Measurements from ENCODE around the gene BBS9.

DNA sequence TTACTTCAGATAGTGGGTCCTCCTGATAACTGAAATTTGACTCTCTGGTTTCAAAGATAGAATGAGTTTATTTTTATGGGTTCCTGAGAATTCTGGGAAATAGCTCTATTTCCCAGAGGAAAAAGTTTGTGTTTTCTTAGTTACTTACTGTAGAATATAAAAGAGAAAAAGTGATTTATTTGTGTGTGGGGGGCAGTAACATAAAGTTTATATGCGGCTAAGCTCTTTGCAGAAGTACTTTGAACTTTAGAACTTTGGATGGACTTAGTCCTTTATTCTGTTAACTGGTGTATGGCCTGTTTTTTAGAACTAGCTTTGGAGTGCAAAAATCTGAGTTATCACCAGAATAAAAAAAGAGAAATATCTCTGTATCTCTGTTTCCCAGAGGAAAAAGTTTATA lies 157.1 kb downstream of the BBS9 start:
- no peak for TF ChIP-seq EZH2phosphoT487 (conservative IDR thresholded peaks at IDR 0.05; ENCODE audit: low read length)
- TF ChIP-seq, protein P1, sequence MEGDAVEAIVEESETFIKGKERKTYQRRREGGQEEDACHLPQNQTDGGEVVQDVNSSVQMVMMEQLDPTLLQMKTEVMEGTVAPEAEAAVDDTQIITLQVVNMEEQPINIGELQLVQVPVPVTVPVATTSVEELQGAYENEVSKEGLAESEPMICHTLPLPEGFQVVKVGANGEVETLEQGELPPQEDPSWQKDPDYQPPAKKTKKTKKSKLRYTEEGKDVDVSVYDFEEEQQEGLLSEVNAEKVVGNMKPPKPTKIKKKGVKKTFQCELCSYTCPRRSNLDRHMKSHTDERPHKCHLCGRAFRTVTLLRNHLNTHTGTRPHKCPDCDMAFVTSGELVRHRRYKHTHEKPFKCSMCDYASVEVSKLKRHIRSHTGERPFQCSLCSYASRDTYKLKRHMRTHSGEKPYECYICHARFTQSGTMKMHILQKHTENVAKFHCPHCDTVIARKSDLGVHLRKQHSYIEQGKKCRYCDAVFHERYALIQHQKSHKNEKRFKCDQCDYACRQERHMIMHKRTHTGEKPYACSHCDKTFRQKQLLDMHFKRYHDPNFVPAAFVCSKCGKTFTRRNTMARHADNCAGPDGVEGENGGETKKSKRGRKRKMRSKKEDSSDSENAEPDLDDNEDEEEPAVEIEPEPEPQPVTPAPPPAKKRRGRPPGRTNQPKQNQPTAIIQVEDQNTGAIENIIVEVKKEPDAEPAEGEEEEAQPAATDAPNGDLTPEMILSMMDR (IDR thresholded peaks at IDR 0.05; ENCODE audit: insufficient read depth, low read length, poor library complexity, severe bottlenecking): no peak

All from SU-DHL-6 (cell line).